ENCODE measurements around the gene SLC4A7.
A peak's percentile ranks its signal among the peaks of the same experiment; 100 is the strongest.
"Not testable (repeated sequence)": the region's sequence is repeated elsewhere in the genome, so short reads cannot be mapped to it uniquely, and the experiment has no call there.

The SLC4A7 gene

DNA sequence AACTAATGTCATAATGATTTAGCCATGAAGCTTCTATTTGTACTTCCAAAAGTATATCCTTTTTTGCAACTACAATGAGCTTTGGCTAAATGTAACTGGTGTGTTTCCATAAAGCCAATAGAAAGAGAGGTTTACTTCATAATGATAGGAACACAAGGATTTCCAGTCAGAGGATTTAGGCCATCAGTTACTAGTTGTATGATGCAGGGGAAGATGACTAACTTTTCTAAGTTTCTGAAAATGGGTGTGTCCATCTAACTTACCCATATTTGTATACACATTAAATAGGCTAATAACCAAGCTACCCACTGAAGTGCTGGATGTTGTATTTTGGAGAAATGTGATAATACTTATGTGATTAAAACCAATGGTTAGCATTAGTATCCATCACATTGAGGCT, 55.7 kb downstream of the SLC4A7 start:
- DNase-seq (ENCODE audit: low spot score): no peak

DNA sequence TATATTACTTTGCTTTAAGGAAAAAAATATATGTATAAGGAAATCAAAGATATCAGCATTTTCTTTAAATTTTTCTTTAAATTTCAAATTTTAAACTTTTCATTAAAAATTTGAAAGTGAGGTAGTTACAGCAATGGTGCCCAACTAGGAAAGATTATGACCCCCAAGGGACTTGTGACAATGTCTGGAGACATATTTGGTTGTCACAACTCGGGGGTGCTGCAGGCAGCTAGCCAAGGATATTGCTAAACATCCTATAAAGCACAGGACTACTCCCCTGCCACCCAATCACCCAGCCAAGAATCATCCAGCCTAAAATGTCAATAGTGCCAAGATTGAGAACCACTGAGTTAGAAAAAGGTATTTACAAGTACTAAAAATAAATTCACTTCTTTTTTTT, 57.3 kb downstream of the SLC4A7 start:
- DNase-seq (ENCODE audit: low spot score): no peak

DNA sequence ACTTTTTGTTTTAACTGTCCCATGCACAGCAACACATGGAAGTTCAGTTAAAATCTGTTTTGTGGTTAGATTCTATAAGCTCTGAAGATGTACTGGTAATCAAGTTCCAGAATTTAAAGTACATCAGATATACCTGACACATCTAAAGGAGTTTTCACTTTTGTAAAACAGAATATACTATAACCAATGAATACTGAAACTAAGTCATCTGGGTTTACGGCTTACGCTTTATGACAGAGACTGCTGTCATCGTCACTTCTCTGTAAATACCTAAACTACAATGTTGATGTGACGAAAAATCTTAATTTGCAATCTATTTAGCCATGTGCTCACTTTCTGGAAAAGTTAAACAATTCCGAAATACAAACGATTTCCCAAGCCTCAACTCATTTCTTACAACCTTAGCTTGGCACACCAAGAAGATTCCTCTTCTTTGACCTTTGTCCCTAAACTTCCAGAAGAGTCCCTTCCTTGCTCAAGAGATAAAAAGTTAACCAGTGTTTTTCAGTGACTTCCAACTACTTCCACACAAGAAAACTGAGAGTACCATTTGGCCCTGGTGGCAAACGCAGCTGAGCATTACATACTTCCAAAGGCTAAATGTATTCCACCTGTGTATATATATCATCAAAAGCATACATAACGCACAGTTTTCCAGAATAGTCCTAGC, 58.2 kb downstream of the SLC4A7 start:
- no peak for DNase-seq (ENCODE audit: low spot score)

DNA sequence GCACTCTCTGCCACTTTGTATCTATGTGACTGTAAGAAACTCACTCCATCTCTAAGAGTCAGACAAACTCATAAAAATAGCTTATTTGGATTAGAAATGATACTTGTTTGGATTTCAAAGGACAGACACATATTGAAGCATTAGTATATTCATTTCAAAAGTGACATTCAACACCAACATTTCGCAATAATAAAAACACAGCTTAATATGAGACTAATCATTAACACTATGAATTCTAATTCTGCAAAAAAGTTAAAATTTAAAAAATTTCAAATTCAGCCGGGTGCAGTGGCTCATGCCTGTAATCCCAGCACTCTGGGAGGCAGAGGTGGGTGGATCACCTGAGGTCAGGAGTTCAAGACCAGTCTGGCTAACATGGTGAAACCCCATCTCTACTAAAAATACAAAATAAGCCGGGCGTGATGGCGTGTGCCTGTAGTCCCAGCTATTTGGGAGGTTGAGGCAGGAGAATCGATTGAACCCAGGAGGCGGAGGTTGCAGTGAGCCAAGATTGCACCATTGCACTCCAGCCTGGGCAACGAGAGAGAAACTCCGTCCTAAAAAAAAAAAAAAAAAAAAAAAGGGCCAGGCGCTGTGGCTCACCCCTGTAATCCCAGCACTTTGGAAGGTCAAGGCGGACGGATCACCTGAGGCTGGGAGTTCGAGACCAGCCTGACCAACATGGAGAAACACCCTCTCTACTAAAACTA, 59.2 kb downstream of the SLC4A7 start:
- DNase-seq (ENCODE audit: low spot score): not testable (repeated sequence)

DNA sequence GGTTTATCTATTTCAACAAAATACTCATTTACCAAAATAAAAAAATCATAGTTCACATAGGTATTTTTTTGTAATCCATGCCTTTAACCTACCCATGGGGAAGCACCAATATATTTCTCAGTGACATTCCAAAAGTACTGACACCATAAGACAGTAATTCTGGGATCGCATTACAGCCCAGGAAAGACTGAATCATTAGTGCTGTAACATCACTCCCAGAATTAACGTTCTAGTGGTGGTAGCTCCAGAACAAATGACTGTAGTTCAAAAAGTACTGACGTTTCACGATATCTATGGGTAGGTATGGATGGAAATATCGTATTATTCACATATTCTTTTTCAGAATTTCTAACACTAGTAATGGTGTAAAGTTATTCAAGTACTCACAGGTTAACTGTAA, 60.7 kb downstream of the SLC4A7 start:
- DNase-seq (ENCODE audit: low spot score): no peak

DNA sequence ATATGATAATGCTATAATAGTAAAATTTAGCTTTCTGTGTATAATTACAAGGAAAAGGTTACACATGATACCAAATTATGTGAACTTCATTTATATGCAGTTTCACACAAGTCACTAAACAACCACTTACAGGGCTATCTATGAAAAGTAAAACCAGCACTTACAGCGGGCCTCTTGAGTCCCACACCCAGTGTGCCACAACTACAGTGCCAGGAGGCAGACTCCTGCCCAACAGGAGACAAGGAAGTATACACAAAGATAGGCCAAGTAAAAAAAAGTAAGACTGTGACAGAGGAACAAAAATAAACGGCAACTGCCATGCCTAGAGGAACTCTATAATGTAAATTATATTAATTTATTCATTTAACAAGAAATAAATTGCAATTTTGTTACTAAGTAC, 61.6 kb downstream of the SLC4A7 start:
- DNase-seq (ENCODE audit: low spot score): no peak

DNA sequence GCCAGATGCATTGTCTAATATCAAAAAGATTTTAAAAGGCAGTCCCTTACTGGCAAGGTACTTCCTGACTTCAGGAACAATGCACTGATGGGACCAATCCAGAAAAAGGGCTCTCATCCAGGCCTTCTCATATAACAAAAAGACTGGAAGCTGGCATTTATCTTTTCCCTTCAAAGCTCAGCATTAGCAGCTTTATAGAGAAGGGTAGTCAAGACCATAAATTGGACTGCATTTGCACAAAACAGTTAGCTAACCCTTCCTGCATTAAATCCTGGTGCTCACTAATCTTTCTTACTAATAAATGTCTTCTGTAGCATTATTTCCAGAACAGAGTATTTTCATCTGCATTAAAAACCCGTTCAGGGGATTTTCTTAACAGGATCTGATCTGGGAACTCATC, 69.0 kb downstream of the SLC4A7 start:
- no peak for DNase-seq (ENCODE audit: low spot score)

DNA sequence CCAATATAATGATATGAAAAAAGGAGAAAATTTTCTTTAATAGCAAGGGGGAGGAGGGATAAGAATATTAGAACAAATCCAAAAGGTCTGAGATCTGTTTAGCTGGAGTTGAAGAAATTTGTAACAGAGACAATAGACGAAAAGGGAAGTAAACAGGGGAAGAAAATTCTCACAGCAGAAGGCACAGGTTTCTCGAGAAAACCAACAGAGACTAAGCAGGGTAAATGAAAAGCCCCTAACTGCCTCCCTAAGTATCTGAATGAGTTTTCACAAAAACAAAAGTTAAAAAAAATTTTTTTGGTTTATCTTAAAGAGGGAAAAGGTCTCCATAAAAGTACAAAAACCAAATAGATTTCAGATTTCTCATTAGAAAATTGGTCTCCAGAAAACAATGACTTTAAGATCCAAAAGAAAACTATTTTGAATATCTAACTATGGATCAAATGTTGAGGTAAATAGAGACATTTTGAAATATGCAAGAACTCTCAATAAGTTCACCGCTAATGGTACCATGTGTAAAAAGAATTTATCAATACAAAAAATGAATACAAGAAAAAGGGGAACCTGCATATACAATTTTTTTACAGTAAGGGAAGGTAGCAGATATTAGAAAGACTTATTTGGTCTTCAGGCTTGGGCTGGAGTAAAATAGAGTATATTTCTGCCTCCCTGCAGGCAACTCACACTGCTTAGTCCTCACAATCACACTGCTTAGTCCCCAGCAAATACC, 91.1 kb downstream of the SLC4A7 start:
- DNase-seq (ENCODE audit: low spot score): no peak

DNA sequence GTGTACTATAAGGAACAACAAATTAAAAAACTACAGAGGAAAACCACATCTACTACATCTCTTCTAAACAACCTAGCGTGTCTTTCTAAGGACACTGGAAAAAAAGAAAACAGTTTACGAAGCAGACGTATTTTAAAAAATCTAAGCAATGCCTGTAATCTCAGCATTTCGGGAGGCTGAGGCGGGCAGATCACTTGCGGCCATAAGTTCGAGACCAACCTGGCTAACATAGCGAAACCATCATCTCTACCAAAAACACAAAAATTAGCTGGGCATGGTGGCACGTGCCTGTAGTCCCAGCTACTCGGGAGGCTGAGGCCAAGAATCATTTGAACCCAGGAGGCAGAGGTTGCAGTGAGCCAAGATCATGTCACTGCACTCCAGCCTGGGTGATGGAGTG, 91.8 kb downstream of the SLC4A7 start:
- not testable (repeated sequence) for DNase-seq (ENCODE audit: low spot score)

DNA sequence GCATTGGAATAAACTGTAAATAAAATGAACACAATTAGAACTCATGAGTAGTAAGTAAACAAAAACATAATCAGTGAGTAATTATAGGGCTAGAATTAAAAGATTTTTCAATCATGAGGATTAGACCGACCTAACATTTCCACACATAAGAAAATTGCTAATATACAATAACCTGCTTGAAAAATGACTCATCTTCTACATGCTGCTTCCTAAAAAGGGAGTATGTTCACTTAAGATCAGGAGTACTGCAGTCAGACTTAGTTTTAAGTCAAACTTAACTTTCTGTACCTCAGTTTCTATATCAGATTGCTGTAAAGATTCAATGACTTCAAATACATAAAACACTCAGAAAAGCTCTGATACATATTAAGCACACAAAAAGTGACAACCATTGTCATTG, 92.4 kb downstream of the SLC4A7 start:
- no peak for DNase-seq (ENCODE audit: low spot score)

DNA sequence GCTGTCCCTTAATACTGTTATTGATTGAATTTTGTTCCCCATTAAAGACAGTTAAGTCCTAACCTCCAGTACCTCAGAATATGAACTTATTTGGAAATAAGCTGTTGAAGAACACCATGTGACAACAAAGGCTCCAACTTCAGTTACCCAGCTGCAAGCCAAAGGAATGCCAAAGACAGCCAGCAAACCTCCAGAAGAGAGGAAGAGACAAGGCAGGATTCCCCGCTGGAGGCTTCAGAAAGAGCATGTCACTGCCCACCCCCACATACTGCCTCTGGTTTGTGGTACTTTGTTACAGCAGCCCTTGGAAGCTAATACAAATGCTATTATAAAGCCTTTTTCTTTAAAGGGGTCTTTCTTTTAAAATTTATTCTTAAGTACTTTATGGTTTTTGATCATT, 96.6 kb downstream of the SLC4A7 start:
- no peak for DNase-seq (ENCODE audit: low spot score)

DNA sequence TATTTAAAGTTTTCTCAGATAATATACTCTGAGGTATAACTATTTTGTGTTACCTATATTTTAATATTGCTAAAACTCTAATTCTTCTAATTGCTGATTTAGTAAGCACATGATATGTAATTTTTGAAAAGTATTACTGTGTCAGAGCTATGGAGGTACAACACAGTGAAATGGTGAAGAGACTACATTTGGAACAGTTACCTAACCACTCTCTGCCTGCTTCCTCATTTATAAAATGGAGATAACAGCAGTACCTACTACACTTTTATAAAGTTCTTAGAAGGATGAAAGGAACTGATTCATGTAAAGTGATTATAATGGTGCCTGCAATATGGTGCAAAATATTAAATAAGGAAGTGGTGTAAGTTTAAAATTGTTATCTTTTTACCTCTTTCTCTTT, 98.7 kb downstream of the SLC4A7 start:
- DNase-seq (ENCODE audit: low spot score): no peak

DNA sequence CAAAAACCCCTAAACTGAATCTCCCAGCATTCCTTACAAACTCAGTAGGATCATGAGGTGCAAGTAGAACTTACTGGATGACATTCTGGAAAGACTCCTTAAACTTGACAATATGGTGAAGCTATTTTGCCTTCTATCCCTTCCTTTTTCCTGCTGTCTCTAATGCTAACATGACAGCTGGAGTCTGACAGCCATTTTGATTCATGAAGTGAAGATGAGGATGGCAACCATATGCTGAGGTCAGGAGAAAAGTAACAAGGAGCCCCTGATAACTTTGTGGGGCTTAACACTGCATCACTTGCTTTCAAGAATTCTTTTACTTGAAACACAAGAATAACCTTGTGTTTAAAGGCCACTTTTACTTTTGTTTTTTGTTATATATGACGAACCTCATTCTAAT, 100.0 kb downstream of the SLC4A7 start:
- DNase-seq (ENCODE audit: low spot score): no peak

DNA sequence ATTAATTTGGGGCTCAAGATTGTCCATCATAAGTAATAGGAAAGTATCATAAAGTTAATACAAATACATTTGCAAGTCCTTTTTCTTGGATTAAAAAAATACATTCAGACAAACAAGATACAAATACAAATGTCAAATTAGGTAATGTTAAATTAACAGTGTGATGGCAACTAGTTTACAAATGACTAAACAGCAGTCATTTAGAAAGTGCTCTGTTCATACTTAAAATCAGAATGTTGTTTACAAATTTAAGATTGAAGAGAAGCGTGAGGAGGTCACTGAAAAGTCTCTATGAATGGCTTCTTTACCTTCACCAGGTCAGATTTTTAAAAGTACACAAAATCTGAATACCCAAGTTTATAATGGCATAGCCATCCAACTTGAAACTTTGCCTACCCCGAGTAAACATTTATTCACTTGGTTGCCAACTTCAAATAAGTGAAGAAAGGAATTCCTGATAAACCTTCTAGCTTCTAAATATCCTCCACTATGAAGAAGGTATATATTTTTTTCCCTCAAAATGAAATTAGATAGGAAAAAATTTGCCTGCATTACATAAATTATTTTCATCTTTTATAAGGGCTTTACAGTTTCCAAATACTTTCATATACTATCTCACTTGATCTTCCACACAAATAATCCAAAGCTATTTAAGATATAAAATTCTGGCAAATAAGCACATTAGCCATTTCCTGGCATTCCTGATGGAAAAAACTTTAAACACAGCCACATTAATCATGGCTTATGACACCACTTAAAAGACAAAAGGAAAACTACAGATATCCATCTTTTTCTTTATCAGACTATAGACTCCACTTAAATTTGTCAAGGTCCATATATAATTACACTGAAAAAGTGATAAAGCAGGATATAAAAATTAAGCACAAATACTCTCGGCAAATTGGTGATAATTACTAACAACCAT, 103.5 kb downstream of the SLC4A7 start:
- no peak for DNase-seq (ENCODE audit: low spot score)

DNA sequence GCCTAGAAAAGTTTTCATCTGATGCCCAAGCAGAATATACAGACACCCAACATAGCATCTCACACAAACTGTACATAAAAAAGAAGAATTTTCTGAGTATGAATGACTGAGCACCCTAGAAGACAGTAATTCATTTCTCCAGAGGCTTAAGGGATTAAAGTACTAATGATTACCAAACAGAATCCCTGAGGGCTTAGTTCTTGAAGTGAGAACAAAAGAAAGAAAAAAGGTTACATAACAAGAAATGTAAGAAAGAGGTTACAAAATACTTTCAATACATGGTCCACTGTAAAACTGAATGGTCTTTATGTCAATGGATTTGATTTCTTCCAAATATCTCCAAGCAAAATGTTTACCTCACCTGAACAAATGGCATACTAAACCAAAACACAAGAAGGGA, 105.9 kb downstream of the SLC4A7 start:
- no peak for DNase-seq (ENCODE audit: low spot score)

DNA sequence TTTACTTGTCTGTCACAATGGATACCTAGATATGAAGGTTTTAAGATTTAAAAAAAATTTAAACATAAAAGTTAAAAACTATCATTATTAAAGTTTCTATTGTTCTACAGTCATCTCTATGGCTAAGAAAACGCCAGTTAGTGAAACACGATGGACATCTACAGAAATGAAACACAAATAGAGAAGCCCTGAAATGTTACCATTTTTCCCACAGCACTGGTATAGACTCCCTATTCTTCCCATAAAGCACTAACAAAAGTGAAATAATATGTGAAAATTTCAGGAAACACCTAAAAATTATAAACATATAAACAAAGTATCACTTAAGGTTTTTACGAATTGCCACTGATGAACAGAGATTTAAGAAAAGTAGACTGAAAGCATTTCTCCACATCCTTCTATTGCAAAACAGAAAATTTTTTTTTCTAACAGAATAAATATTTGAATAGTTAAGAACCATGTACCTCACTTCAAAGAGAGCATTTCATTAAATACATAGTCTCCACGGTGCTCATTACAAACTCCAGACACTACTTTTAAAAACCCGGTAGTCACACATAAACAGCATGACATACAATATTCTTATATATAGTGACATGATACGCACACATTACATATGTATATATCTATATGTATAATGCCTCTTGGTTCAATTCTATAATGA, 107.9 kb downstream of the SLC4A7 start:
- DNase-seq (ENCODE audit: low spot score): no peak

DNA sequence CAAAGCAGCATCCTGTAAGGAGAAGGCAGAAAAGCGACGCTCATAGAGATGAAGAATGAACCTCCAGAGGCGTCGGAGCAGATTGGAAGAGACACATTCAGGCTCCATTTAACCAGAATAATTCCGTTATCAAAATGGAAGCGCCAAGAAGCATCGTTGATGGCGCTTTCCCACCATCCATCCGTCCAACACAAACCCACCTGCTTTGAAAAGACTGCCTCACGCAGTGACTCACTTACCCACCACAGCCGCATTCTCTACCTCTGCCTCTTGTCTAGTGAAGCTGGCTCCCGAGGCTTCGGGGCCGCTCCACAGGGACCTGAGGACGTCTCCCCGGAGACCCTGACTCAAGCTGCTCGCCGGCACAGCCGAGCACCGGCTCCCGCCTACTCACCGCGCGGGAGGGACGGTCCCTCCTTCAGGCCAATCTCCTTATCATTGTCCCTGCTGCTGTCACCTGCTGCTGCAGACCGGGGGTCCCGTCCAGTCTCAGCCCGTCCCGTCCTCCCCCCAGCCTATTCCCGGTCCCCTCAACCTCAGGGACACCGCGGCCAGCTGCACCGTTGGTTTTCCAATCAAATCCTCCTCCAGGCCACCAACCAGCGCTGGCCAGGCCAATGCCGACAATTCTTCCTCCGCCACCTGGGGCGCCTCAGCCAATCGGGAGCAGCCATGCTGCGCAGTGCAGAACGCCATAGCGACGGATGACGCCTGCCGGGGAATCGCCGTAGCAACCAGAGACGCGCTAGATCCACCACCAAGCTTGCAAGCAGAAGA, 115.2 kb downstream of the SLC4A7 start, which contains the start of gene NEK10:
Gene NEK10, minus strand, starts transcription at position 553 of the 777 bp plus-strand sequence. CDS start 16,501 bp downstream, outside the sequence.
- no peak for DNase-seq (ENCODE audit: low spot score)

DNA sequence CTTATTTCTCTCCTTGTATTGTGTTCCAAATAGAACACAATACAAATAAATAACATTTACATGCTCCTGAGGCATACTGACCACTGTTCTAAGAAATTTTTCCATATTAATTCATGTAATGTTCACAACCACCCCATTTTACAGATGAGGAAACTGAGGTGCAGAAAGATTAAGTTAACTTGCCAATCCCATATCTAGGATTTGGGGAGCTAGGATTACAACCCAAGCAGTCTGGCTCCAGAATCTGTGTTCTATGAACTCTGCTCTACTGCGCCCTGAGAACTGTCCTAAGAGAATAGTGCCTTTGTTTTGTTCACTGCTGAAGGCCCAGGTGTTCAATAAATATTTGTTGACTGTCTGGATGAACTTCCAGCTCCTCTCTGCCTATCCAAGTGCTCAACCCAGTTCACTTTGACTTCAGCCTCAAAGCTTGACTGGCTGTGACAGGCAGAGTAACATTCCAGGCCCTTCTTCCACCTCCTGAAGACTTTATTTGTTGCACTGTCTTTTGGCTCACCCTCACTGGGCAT, 118.1 kb downstream of the SLC4A7 start:
- DNase-seq (ENCODE audit: low spot score): no peak

DNA sequence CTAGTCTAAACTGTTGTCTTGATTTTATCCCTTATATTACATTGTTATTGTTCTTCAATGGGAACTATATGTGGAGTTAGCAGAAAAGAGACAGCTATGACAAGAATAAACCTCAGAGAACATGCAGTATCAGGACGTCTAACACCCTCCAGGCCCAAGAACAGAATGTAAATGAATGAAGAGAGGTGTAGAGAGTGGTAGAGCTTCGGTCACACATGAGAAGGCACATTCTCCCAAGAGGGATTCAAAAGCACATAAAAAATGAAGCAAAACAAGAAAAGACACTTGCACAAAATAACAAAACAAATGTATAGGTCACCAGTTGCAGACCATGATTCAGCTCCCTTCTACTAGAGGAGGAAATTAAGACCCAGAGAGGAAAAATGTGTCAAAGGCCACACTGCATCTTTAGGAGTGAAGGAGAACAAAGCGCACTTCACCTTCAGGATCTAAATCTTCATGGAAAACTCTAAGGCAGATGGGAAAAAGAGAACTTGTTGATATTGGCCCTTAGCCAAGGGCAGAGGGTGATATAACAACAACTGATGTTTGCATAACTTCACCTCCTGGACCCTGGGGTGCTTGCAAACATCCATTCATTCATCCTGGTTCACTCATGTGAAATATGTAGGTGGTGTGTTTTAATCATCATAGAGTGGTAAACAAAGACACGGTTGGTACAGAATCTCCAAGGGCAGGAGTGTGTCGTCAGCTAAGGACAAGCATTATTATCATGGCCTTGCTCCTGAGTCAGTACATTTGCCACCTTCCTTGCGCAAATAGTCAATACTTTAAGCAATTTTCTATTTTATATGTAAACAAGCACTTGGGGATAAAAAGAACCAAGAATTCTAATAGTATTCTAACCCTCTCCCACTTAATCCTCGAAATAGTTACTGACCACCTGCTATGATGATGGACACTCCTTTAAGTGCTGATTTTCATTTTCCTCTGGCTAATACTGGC, 123.8 kb downstream of the SLC4A7 start:
- peak; percentile 67 for DNase-seq (ENCODE audit: low spot score)

Measured in kidney capillary endothelial cell (primary cell).